ENCODE data around the gene NAIF1. TPM values are rescaled to one million over a fixed set of nuclear protein-coding genes. Genes with fewer than 3 reads are reported as not detected.

NAIF1 gene
- total and polyA plus RNA-seq, 2 donors (not counting 3 experiments of a cell fraction or from before 2014, with no cell fraction given): 8.2 to 10.1 TPM

GRCh38 chr9:128048663-128049062 lies 18.5 kb downstream of the NAIF1 start:
- intact Hi-C loops (cut with micrococcal nuclease): no loop called here
- Histone ChIP-seq H4K20me1 (replicated peaks; ENCODE audit: control insufficient read depth, extremely low read depth, insufficient read depth, low read length) (no peaks in the 10 kb centered on the region), H2AFZ (ENCODE audit: low read depth, low read length) (no peak overlapping the region), H3K4me1 (ENCODE audit: control insufficient read depth, extremely low read depth, insufficient read depth, low read length) (no peaks in the 10 kb centered on the region), H3K4me2 (ENCODE audit: insufficient read depth, low read length) (no peak overlapping the region), H3K27me3 (ENCODE audit: control insufficient read depth in 2 of 2, insufficient read depth in 2 of 2, low read length in 2 of 2) (no peaks in the 10 kb centered on the region), H3K36me3 (ENCODE audit: control insufficient read depth in 2 of 2, extremely low read depth in 1 of 2, insufficient read depth in 2 of 2, low read length in 2 of 2) (no peaks in the 10 kb centered on the region), H3K27ac (ENCODE audit: insufficient read depth, low read depth, low read length) (no peak overlapping the region), H3K9me1 (replicated peaks; ENCODE audit: control insufficient read depth, extremely low read depth, insufficient read depth, low read length) (no peaks in the 10 kb centered on the region), H3K9me3 (replicated peaks; ENCODE audit: control insufficient read depth, insufficient read depth, low read length) (no peaks in the 10 kb centered on the region), H3K4me3 (replicated peaks in 1 of 3; ENCODE audit: insufficient read depth in 1 of 3, low read depth in 1 of 3, low read length in 3 of 3) (no peak overlapping the region), H3K9ac (replicated peaks; ENCODE audit: extremely low read depth, insufficient read depth, low read length) (no peak overlapping the region), H3K79me2 (ENCODE audit: control insufficient read depth, insufficient read depth, low read length) (no peaks in the 10 kb centered on the region)
- ChIA-PET POLR2A (no interaction called here), CTCF (interaction anchor here (0.7 to 1.0 kb wide), 2 partner anchors 36 to 69 kb away, joined by 3 to 4 read pairs; no protein-coding TSS in a partner anchor)
- TF ChIP-seq JUN (IDR thresholded peaks at IDR 0.05; ENCODE audit: borderline replicate concordance, insufficient read depth, insufficient read length, low read depth) (no peak), EZH2 (IDR thresholded peaks at IDR 0.05; ENCODE audit: borderline replicate concordance, low read depth, low read length, severe bottlenecking) (no peak), MYC (IDR thresholded peaks at IDR 0.05; ENCODE audit: low read depth, low read length) (no peak), FOS (IDR thresholded peaks at IDR 0.05; ENCODE audit: borderline replicate concordance, insufficient read depth, low read length) (no peak), POLR2A (IDR thresholded peaks at IDR 0.05; ENCODE audit: low read depth, low read length) (no peak), MAX (IDR thresholded peaks at IDR 0.05; ENCODE audit: insufficient read depth, insufficient read length) (no peak), GATA2 (IDR thresholded peaks at IDR 0.05; ENCODE audit: insufficient read depth, insufficient read length, low read depth, low read length) (no peak), POLR2AphosphoS5 (IDR thresholded peaks at IDR 0.05; ENCODE audit: insufficient read depth, low read depth, low read length) (no peak)
- TF ChIP-seq, protein P1, sequence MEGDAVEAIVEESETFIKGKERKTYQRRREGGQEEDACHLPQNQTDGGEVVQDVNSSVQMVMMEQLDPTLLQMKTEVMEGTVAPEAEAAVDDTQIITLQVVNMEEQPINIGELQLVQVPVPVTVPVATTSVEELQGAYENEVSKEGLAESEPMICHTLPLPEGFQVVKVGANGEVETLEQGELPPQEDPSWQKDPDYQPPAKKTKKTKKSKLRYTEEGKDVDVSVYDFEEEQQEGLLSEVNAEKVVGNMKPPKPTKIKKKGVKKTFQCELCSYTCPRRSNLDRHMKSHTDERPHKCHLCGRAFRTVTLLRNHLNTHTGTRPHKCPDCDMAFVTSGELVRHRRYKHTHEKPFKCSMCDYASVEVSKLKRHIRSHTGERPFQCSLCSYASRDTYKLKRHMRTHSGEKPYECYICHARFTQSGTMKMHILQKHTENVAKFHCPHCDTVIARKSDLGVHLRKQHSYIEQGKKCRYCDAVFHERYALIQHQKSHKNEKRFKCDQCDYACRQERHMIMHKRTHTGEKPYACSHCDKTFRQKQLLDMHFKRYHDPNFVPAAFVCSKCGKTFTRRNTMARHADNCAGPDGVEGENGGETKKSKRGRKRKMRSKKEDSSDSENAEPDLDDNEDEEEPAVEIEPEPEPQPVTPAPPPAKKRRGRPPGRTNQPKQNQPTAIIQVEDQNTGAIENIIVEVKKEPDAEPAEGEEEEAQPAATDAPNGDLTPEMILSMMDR (IDR thresholded peaks at IDR 0.05; ENCODE audit: extremely low read depth in 1 of 2, insufficient read depth in 1 of 2, low read depth in 1 of 2, low read length in 2 of 2): no peak
- FAIRE-seq: no peak
- BruUV-seq (replicated peaks): no TSS peak
- dilution Hi-C loops (cut with MboI; ENCODE audit: extremely low pct_ligation_motif_present, low sequenced_read_pairs): no loop called here
- DNase-seq (ENCODE audit: low read depth, low spot score): no peak

Measured in endothelial cell of umbilical vein (primary cell).